Activated CD4-positive, alpha-beta T cell treated with anti-CD3 and anti-CD28 coated beads for 48 hours (primary cell): Measurements from ENCODE around the gene PCDHA13.
"Not testable (repeated sequence)": the region's sequence is repeated elsewhere in the genome, so short reads cannot be mapped to it uniquely, and the experiment has no call there.

ENCODE experiments used
- DNase-seq: peaks from one replicate; pipeline ENCODE4 v3.0.0-alpha.2; 2020

Gene PCDHA13

DNA sequence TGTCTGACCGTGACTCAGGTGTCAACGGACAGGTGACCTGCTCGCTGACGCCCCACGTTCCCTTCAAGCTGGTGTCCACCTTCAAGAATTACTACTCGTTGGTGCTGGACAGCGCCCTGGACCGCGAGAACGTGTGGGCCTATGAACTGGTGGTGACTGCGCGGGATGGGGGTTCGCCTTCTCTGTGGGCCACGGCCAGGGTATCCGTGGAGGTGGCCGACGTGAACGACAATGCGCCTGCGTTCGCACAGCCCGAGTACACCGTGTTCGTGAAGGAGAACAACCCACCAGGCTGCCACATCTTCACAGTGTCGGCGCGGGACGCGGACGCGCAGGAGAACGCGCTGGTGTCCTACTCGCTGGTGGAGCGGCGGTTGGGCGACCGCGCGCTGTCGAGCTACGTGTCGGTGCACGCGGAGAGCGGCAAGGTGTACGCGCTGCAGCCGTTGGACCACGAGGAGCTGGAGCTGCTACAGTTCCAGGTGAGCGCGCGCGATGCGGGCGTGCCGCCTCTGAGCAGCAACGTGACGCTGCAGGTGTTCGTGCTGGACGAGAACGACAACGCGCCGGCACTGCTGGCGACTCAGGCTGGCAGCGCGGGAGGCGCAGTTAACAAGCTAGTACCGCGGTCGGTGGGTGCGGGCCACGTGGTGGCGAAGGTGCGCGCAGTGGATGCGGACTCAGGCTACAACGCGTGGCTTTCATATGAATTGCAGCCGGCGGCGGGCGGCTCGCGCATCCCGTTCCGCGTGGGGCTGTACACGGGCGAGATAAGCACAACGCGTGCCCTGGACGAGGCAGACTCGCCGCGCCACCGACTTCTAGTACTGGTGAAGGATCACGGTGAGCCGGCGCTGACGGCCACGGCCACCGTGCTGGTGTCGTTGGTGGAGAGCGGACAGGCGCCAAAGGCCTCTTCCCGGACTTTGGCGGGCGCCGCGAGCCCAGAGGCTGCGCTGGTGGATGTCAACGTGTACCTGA, 11.4 kb upstream of the PCDHA13 start:
- no peak for DNase-seq

GRCh38 chr5:140875085-140876065, 6.5 kb upstream of the PCDHA13 start, which contains the start of gene PCDHA12:
Gene PCDHA12 (plus strand): TSS chr5:140875308. CDS start chr5:140875473, 165 bp downstream.
- no peak for DNase-seq

GRCh38 chr5:140876541-140877261, 5.2 kb upstream of the PCDHA13 start:
- not testable (repeated sequence) for DNase-seq

GRCh38 chr5:140877262-140877581, 4.7 kb upstream of the PCDHA13 start:
- DNase-seq, result no peak

DNA sequence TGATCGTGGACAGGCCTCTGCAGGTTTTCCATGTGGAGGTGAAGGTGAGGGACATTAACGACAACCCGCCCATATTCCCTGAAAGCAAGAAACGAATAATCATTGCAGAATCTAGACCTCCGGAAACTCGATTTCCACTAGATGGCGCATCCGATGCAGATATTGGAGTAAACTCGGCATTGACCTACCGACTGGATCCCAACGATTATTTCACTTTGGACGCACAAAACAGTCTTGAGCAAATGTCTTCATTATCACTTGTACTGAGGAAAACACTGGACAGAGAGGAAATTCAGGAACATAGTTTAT, 621 bp downstream of the PCDHA13 start:
- DNase-seq, result no peak

DNA sequence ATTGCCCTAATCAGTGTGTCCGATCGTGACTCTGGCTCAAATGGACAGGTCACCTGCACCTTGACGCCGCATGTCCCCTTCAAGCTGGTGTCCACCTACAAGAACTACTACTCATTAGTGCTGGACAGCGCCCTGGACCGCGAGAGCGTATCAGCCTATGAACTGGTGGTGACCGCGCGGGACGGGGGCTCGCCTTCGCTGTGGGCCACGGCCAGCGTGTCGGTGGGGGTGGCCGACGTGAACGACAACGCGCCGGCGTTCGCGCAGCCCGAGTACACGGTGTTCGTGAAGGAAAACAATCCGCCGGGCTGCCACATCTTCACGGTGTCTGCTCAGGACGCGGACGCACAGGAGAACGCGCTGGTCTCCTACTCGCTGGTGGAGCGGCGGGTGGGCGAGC, 1.4 kb downstream of the PCDHA13 start:
- DNase-seq, result no peak

DNA sequence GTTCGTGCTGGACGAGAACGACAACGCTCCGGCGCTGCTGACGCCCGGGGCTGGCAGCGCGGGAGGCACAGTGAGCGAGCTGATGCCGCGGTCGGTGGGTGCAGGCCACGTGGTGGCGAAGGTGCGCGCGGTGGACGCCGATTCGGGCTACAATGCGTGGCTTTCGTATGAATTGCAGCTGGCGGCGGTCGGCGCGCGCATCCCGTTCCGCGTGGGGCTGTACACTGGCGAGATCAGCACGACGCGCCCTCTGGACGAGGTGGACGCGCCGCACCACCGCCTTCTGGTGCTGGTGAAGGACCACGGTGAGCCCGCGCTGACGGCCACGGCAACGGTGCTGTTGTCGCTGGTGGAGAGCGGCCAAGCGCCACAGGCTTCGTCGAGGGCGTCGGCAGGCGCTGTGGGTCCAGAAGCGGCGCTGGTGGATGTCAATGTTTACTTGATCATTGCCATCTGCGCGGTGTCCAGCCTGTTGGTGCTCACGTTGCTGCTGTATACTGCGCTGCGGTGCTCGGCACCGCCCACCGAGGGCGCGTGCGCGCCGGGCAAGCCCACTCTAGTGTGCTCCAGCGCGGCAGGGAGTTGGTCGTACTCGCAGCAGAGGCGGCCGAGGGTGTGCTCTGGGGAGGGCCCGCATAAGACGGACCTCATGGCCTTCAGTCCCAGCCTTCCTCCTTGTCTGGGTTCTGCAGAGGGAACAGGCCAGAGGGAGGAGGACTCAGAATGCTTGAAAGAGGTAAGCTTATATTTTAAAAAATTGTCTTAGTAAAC, 2.2 kb downstream of the PCDHA13 start:
- no peak for DNase-seq

- DNase-seq, result no peak
These were observed 34.4 kb downstream of the PCDHA13 start for GRCh38 chr5:140916325-140916724.

DNA sequence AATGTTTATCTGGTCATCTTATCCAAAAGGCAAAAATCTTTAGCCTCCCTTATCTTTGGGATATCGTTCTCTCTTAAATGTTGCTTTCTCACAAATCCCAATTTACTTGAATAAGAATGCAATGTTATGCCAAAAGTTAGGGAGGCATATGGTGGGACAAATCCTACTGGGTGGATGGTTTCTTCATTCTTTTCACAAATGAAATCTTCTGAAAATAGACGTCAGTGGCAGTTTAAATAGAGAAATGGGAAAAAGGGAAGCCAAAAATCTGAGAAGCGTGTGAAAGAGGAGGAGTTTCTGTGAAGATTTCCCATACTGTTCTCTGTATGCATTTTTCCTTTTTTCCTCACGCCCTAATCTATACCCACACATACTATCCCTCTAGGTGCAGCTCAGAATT, 41.7 kb downstream of the PCDHA13 start:
- DNase-seq, result no peak

DNA sequence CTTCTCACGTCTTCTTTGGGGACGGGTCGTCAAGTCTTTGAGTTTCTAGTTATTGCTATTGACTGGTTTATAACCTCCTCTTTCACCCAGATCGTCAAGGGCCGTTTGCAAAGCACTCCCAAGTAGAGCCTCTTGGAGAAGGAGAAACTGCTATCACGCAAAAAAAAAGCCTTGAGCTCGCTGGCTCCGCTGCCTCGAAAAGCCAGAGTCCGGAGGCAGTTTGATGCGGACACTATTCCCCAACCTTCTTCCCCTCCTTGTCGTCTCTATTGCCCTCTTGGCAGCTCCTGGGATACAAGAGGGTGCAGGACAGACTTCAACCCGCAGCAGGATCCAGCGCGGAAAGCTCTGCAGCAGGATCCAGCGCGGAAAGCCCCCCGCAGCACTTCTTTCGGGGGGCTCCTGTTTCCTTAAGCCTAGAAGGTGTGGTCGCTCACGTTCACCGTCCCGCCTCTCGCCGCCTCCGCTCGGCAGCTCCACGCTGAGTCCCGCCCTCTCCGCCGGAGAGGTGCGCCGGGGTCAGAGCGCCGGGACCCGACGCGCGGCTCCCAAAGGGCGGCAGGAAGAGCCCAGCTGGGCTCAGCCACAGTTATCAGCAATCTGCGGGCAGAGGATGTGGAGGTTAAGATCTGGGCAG, 44.0 kb downstream of the PCDHA13 start, which contains the start of gene PCDHAC1:
PCDHAC1 (plus strand) TSS at position 494 of the 637 bp plus-strand sequence. CDS start 594 bp downstream, outside the sequence.
- no peak for DNase-seq

GRCh38 chr5:140926443-140927227, 44.7 kb downstream of the PCDHA13 start:
- DNase-seq, result peak; percentile 60

- DNase-seq, result no peak
These were observed 45.3 kb downstream of the PCDHA13 start for GRCh38 chr5:140927228-140927573.
